HT-29 (cell line): ENCODE results near the gene RETREG1. TPM values are rescaled to one million over a fixed set of nuclear protein-coding genes. Genes with fewer than 3 reads are reported as not detected.

Source experiments
- DNase-seq: peaks from one replicate; pipeline ENCODE4 v3.0.0-alpha.2; 2015; ENCODE audit warnings: low spot score
- total RNA-seq: library from RNA; depleted of rRNA; stranded (reverse); fragments of >200 nt; shearing (Covaris generic); gene quantifications from 2 replicates; pipeline ENCODE4 v1.2.3, GENCODE V29; 2014

RETREG1 gene
- total RNA-seq, 1 experiment from 2014 or later, result 1.6 TPM

GRCh38 chr5:16585041-16585667 lies 31.6 kb downstream of the RETREG1 start:
- peak; percentile 23 for DNase-seq

- no peak for DNase-seq
Observed at GRCh38 chr5:16582081-16582480, 34.7 kb downstream of the RETREG1 start.

- no peak for DNase-seq
Observed at GRCh38 chr5:16580382-16580781, 36.4 kb downstream of the RETREG1 start.

- no peak for DNase-seq
Observed at GRCh38 chr5:16579142-16579847, 37.5 kb downstream of the RETREG1 start.

GRCh38 chr5:16578474-16578883 lies 38.3 kb downstream of the RETREG1 start:
- no peak for DNase-seq

GRCh38 chr5:16577677-16578076 lies 39.1 kb downstream of the RETREG1 start:
- no peak for DNase-seq

GRCh38 chr5:16574789-16575721 lies 41.7 kb downstream of the RETREG1 start:
- no peak for DNase-seq

- no peak for DNase-seq
Observed at GRCh38 chr5:16573401-16573800, 43.4 kb downstream of the RETREG1 start.

- no peak for DNase-seq
Observed at GRCh38 chr5:16572289-16573015, 44.3 kb downstream of the RETREG1 start.

GRCh38 chr5:16571016-16571415 lies 45.8 kb downstream of the RETREG1 start:
- DNase-seq, result no peak

- DNase-seq, result no peak
Observed at GRCh38 chr5:16570121-16570815, 46.5 kb downstream of the RETREG1 start.

- DNase-seq, result peak; percentile 19
Observed at GRCh38 chr5:16568875-16569580, 47.8 kb downstream of the RETREG1 start.

- DNase-seq, result no peak
Observed at GRCh38 chr5:16567365-16567764, 49.4 kb downstream of the RETREG1 start.

GRCh38 chr5:16565118-16565517 lies 51.7 kb downstream of the RETREG1 start:
- no peak for DNase-seq

GRCh38 chr5:16564248-16564867 lies 52.4 kb downstream of the RETREG1 start:
- no peak for DNase-seq

GRCh38 chr5:16563686-16564085 lies 53.1 kb downstream of the RETREG1 start:
- no peak for DNase-seq

GRCh38 chr5:16561660-16562059 lies 55.1 kb downstream of the RETREG1 start:
- no peak for DNase-seq

GRCh38 chr5:16559702-16560101 lies 57.1 kb downstream of the RETREG1 start:
- no peak for DNase-seq

- DNase-seq, result no peak
Observed at GRCh38 chr5:16558984-16559629, 57.7 kb downstream of the RETREG1 start.
